Astrocyte of the spinal cord (primary cell): Measurements from ENCODE around the gene HNRNPUL2.

Experiments used
- DNase-seq: peaks from one replicate; pipeline ENCODE4 v3.0.0; 2011; ENCODE audit warnings: low read depth, low spot score
- H3K4me3 ChIP-seq: 2 replicates; pipeline ENCODE4 v1.5.1; 2011; ENCODE audit warnings: low read depth, mild to moderate bottlenecking, low read length, moderate library complexity
- CTCF ChIP-seq: IDR thresholded peaks from 2 replicates; pipeline ENCODE4 v1.5.1; 2012; ENCODE audit warnings: low read depth, mild to moderate bottlenecking, low read length, inconsistent platforms
- in situ Hi-C: cut with HindIII; loops from 2 replicates; pipeline ENCODE4 v1.10.0; 2017; ENCODE audit warnings: low sequenced_read_pairs

HNRNPUL2 gene

GRCh38 chr11:62716206-62716605, 11.1 kb downstream of the HNRNPUL2 start:
- no peak for TF ChIP-seq CTCF
- DNase-seq = no peak
- no peak overlapping the region for H3K4me3 ChIP-seq
- in situ Hi-C loops = no loop called here

- H3K4me3 ChIP-seq = no peak overlapping the region
- TF ChIP-seq CTCF = no peak
- in situ Hi-C loops = no loop called here
- DNase-seq = no peak
Measured at GRCh38 chr11:62715150-62716130, 11.8 kb downstream of the HNRNPUL2 start.

GRCh38 chr11:62713343-62713742, 13.9 kb downstream of the HNRNPUL2 start:
- no peak for DNase-seq
- H3K4me3 ChIP-seq = no peak overlapping the region
- no peak for TF ChIP-seq CTCF
- in situ Hi-C loops = no loop called here

GRCh38 chr11:62712861-62713260, 14.4 kb downstream of the HNRNPUL2 start:
- in situ Hi-C loops = no loop called here
- no peak for DNase-seq
- no peak for TF ChIP-seq CTCF
- H3K4me3 ChIP-seq = no peak overlapping the region

GRCh38 chr11:62712276-62712812, 14.9 kb downstream of the HNRNPUL2 start:
- no peak for TF ChIP-seq CTCF
- in situ Hi-C loops = no loop called here
- no peak for DNase-seq

GRCh38 chr11:62710001-62710345, 17.3 kb downstream of the HNRNPUL2 start:
- in situ Hi-C loops = no loop called here
- no peak for TF ChIP-seq CTCF
- peak overlapping the region; percentile 54 for H3K4me3 ChIP-seq
- no peak for DNase-seq

More at GRCh38 chr11:62712276-62712812, 14.9 kb downstream of the HNRNPUL2 start:
- no peak overlapping the region for H3K4me3 ChIP-seq
